ENCODE results near the gene FCGR1A.
A peak's percentile ranks its signal among the peaks of the same experiment; 100 is the strongest.
"Not testable (repeated sequence)": the region's sequence is repeated elsewhere in the genome, so short reads cannot be mapped to it uniquely, and the experiment has no call there.

The FCGR1A gene

GRCh38 chr1:149782600-149782999 lies at the start of gene FCGR1A:
FCGR1A (plus strand) TSS chr1:149782694; CDS start chr1:149782744, 50 bp downstream.
- H3K4me1 ChIP-seq (ENCODE audit: control insufficient read depth, insufficient read depth, low read length); H3K4me3 ChIP-seq (ENCODE audit: low read length); DNase-seq (ENCODE audit: low read depth); H3K36me3 ChIP-seq (ENCODE audit: control insufficient read depth, insufficient read depth, low read length, severe bottlenecking); H3K9me3 ChIP-seq (ENCODE audit: control insufficient read depth, low read length); H3K27me3 ChIP-seq (replicated peaks; ENCODE audit: control insufficient read depth, insufficient read depth, low read length); H3K9ac ChIP-seq (ENCODE audit: low read length): not testable (repeated sequence)

- not testable (repeated sequence) for H3K4me1 ChIP-seq (ENCODE audit: control insufficient read depth, insufficient read depth, low read length); H3K4me3 ChIP-seq (ENCODE audit: low read length); H3K36me3 ChIP-seq (ENCODE audit: control insufficient read depth, insufficient read depth, low read length, severe bottlenecking); H3K9ac ChIP-seq (ENCODE audit: low read length); H3K27me3 ChIP-seq (replicated peaks; ENCODE audit: control insufficient read depth, insufficient read depth, low read length); H3K9me3 ChIP-seq (ENCODE audit: control insufficient read depth, low read length); DNase-seq (ENCODE audit: low read depth)
Observed at GRCh38 chr1:149732781-149733180, 49.7 kb upstream of the FCGR1A start.

GRCh38 chr1:149734692-149735091 lies 47.8 kb upstream of the FCGR1A start:
- H3K4me3 ChIP-seq (ENCODE audit: low read length); H3K36me3 ChIP-seq (ENCODE audit: control insufficient read depth, insufficient read depth, low read length, severe bottlenecking); DNase-seq (ENCODE audit: low read depth); H3K27me3 ChIP-seq (replicated peaks; ENCODE audit: control insufficient read depth, insufficient read depth, low read length); H3K4me1 ChIP-seq (ENCODE audit: control insufficient read depth, insufficient read depth, low read length); H3K9ac ChIP-seq (ENCODE audit: low read length); H3K9me3 ChIP-seq (ENCODE audit: control insufficient read depth, low read length): not testable (repeated sequence)

GRCh38 chr1:149740148-149740581 lies 42.3 kb upstream of the FCGR1A start:
- not testable (repeated sequence) for H3K9ac ChIP-seq (ENCODE audit: low read length); H3K4me1 ChIP-seq (ENCODE audit: control insufficient read depth, insufficient read depth, low read length); H3K36me3 ChIP-seq (ENCODE audit: control insufficient read depth, insufficient read depth, low read length, severe bottlenecking); H3K9me3 ChIP-seq (ENCODE audit: control insufficient read depth, low read length); H3K27me3 ChIP-seq (replicated peaks; ENCODE audit: control insufficient read depth, insufficient read depth, low read length)
- DNase-seq (ENCODE audit: low read depth) = peak; percentile 9
- peak overlapping the region; percentile 56 for H3K4me3 ChIP-seq (ENCODE audit: low read length)

GRCh38 chr1:149740590-149741230 lies 41.8 kb upstream of the FCGR1A start:
- not testable (repeated sequence) for DNase-seq (ENCODE audit: low read depth); H3K36me3 ChIP-seq (ENCODE audit: control insufficient read depth, insufficient read depth, low read length, severe bottlenecking); H3K27me3 ChIP-seq (replicated peaks; ENCODE audit: control insufficient read depth, insufficient read depth, low read length); H3K9ac ChIP-seq (ENCODE audit: low read length); H3K4me1 ChIP-seq (ENCODE audit: control insufficient read depth, insufficient read depth, low read length); H3K9me3 ChIP-seq (ENCODE audit: control insufficient read depth, low read length)
- H3K4me3 ChIP-seq (ENCODE audit: low read length) = peak overlapping the region; percentile 56

GRCh38 chr1:149741914-149742313 lies 40.6 kb upstream of the FCGR1A start:
- DNase-seq (ENCODE audit: low read depth); H3K36me3 ChIP-seq (ENCODE audit: control insufficient read depth, insufficient read depth, low read length, severe bottlenecking); H3K4me1 ChIP-seq (ENCODE audit: control insufficient read depth, insufficient read depth, low read length); H3K4me3 ChIP-seq (ENCODE audit: low read length); H3K27me3 ChIP-seq (replicated peaks; ENCODE audit: control insufficient read depth, insufficient read depth, low read length); H3K9me3 ChIP-seq (ENCODE audit: control insufficient read depth, low read length); H3K9ac ChIP-seq (ENCODE audit: low read length): not testable (repeated sequence)

- H3K9me3 ChIP-seq (ENCODE audit: control insufficient read depth, low read length); H3K4me1 ChIP-seq (ENCODE audit: control insufficient read depth, insufficient read depth, low read length); H3K27me3 ChIP-seq (replicated peaks; ENCODE audit: control insufficient read depth, insufficient read depth, low read length); H3K4me3 ChIP-seq (ENCODE audit: low read length); H3K36me3 ChIP-seq (ENCODE audit: control insufficient read depth, insufficient read depth, low read length, severe bottlenecking); H3K9ac ChIP-seq (ENCODE audit: low read length); DNase-seq (ENCODE audit: low read depth): not testable (repeated sequence)
Observed at GRCh38 chr1:149746463-149747356, 35.8 kb upstream of the FCGR1A start.

- H3K36me3 ChIP-seq (ENCODE audit: control insufficient read depth, insufficient read depth, low read length, severe bottlenecking); H3K9ac ChIP-seq (ENCODE audit: low read length); DNase-seq (ENCODE audit: low read depth); H3K9me3 ChIP-seq (ENCODE audit: control insufficient read depth, low read length); H3K4me1 ChIP-seq (ENCODE audit: control insufficient read depth, insufficient read depth, low read length); H3K27me3 ChIP-seq (replicated peaks; ENCODE audit: control insufficient read depth, insufficient read depth, low read length); H3K4me3 ChIP-seq (ENCODE audit: low read length): not testable (repeated sequence)
Observed at GRCh38 chr1:149747359-149748143, 34.9 kb upstream of the FCGR1A start.

- not testable (repeated sequence) for H3K4me3 ChIP-seq (ENCODE audit: low read length); H3K27me3 ChIP-seq (replicated peaks; ENCODE audit: control insufficient read depth, insufficient read depth, low read length); DNase-seq (ENCODE audit: low read depth); H3K36me3 ChIP-seq (ENCODE audit: control insufficient read depth, insufficient read depth, low read length, severe bottlenecking); H3K4me1 ChIP-seq (ENCODE audit: control insufficient read depth, insufficient read depth, low read length); H3K9me3 ChIP-seq (ENCODE audit: control insufficient read depth, low read length); H3K9ac ChIP-seq (ENCODE audit: low read length)
Observed at GRCh38 chr1:149748144-149748500, 34.4 kb upstream of the FCGR1A start.

- H3K36me3 ChIP-seq (ENCODE audit: control insufficient read depth, insufficient read depth, low read length, severe bottlenecking); DNase-seq (ENCODE audit: low read depth): not testable (repeated sequence)
Observed at GRCh38 chr1:149750562-149750961, 31.9 kb upstream of the FCGR1A start.

GRCh38 chr1:149752186-149752585 lies 30.3 kb upstream of the FCGR1A start:
- H3K36me3 ChIP-seq (ENCODE audit: control insufficient read depth, insufficient read depth, low read length, severe bottlenecking); H3K27me3 ChIP-seq (replicated peaks; ENCODE audit: control insufficient read depth, insufficient read depth, low read length); H3K4me1 ChIP-seq (ENCODE audit: control insufficient read depth, insufficient read depth, low read length); H3K9ac ChIP-seq (ENCODE audit: low read length); DNase-seq (ENCODE audit: low read depth); H3K4me3 ChIP-seq (ENCODE audit: low read length); H3K9me3 ChIP-seq (ENCODE audit: control insufficient read depth, low read length): not testable (repeated sequence)

More at GRCh38 chr1:149750562-149750961, 31.9 kb upstream of the FCGR1A start:
- H3K4me1 ChIP-seq (ENCODE audit: control insufficient read depth, insufficient read depth, low read length); H3K9ac ChIP-seq (ENCODE audit: low read length); H3K4me3 ChIP-seq (ENCODE audit: low read length); H3K27me3 ChIP-seq (replicated peaks; ENCODE audit: control insufficient read depth, insufficient read depth, low read length); H3K9me3 ChIP-seq (ENCODE audit: control insufficient read depth, low read length): not testable (repeated sequence)
